SK-N-SH (cell line): Measurements from ENCODE around the gene ZPBP. TPM values are rescaled to one million over a fixed set of nuclear protein-coding genes. Genes with fewer than 3 reads are reported as not detected.

Experiments used
- CTCF ChIA-PET: fragments of 300-600, 350-600 bp; formaldehyde crosslinking; extraction: SDS; loops from one replicate; lab custom pipeline; 2021; lab: Yijun Ruan, JAX
- POLR2A ChIA-PET: fragments of 350-600 bp; sonication (Branson Sonifier 250); formaldehyde crosslinking; extraction: SDS; loops from one replicate; lab custom pipeline; 2020; ENCODE audit warnings: antibody characterized with exemption, inconsistent platforms; lab: Yijun Ruan, JAX
- DNase-seq: peaks from one replicate; pipeline ENCODE4 v3.0.0; 2012
- H2AFZ ChIP-seq: fragments of 200-600 bp; sonication (generic); 2 replicates; pipeline ENCODE4 v1.8.1; 2016; ENCODE audit warnings: antibody characterized with exemption, mild to moderate bottlenecking, low read depth
- H3F3A ChIP-seq: fragments of 200-600 bp; sonication (generic); replicated peaks from 2 replicates; pipeline ENCODE3; 2016; ENCODE audit warnings: antibody characterized with exemption, mild to moderate bottlenecking; ENCODE audit not compliant: insufficient read depth
- H3K27ac ChIP-seq, 2 experiments: fragments of 200-500 bp in 1 of 2; fragments of 200-600 bp in 1 of 2; sonication (Bioruptor generic) in 1 of 2; sonication (generic), shearing (Covaris generic) in 1 of 2; 2 replicates each; pipeline versions ENCODE4 v1.5.1 to v1.6.1; 2014 to 2016; ENCODE audit warnings: low read depth in 2 of 2, inconsistent platforms in 1 of 2, low read length in 1 of 2, mild to moderate bottlenecking in 1 of 2, mixed read lengths in 1 of 2
- H3K27me3 ChIP-seq: fragments of 200-600 bp; sonication (generic), shearing (Covaris generic); 2 replicates; pipeline ENCODE4 v1.6.1; 2016; ENCODE audit warnings: mixed run types; ENCODE audit not compliant: insufficient read depth
- H3K36me3 ChIP-seq, 2 experiments: fragments of 200-500 bp in 1 of 2; fragments of 200-600 bp in 1 of 2; sonication (Bioruptor generic) in 1 of 2; sonication (generic) in 1 of 2; replicated peaks in 1 of 2; 2 replicates each; pipeline versions ENCODE3 to v1.5.1; 2014 to 2016; ENCODE audit warnings: low read length in 1 of 2, mild to moderate bottlenecking in 1 of 2; ENCODE audit not compliant: insufficient read depth in 2 of 2, control insufficient read depth in 1 of 2
- H3K4me1 ChIP-seq, 2 experiments: fragments of 200-500 bp in 1 of 2; fragments of 200-600 bp in 1 of 2; sonication (Bioruptor generic) in 1 of 2; sonication (generic), shearing (Covaris generic) in 1 of 2; 2 replicates each; pipeline versions ENCODE4 v1.5.1 to v1.6.1; 2014 to 2016; ENCODE audit warnings: low read depth in 1 of 2, low read length in 1 of 2, mixed run types in 1 of 2; ENCODE audit not compliant: insufficient read depth in 2 of 2, control insufficient read depth in 1 of 2
- H3K4me2 ChIP-seq: fragments of 200-600 bp; sonication (generic), shearing (Covaris generic); 2 replicates; pipeline ENCODE4 v1.6.1; 2017; ENCODE audit warnings: mixed run types
- H3K4me3 ChIP-seq, 2 experiments: fragments of 200-500 bp in 1 of 2; fragments of 200-600 bp in 1 of 2; sonication (Bioruptor generic) in 1 of 2; sonication (generic), shearing (Covaris generic) in 1 of 2; 2 replicates each; pipeline versions ENCODE4 v1.5.1 to v1.8.1; 2014 to 2016; ENCODE audit warnings: low read depth in 2 of 2, inconsistent platforms in 1 of 2, low read length in 1 of 2, mild to moderate bottlenecking in 1 of 2, mixed read lengths in 1 of 2, moderate library complexity in 1 of 2
- H3K79me2 ChIP-seq: fragments of 200-600 bp; sonication (generic); 2 replicates; pipeline ENCODE4 v1.8.1; 2017; ENCODE audit warnings: mild to moderate bottlenecking; ENCODE audit not compliant: insufficient read depth
- H3K9ac ChIP-seq: fragments of 200-600 bp; sonication (generic); 2 replicates; pipeline ENCODE4 v1.6.1; 2017; ENCODE audit warnings: mixed run types
- H3K9me2 ChIP-seq: fragments of 200-600 bp; sonication (generic); 2 replicates; pipeline ENCODE4 v1.6.1; 2017; ENCODE audit warnings: mixed run types
- H3K9me3 ChIP-seq: fragments of 200-600 bp; sonication (generic); 2 replicates; pipeline ENCODE4 v1.6.1; 2017; ENCODE audit warnings: mixed run types, mild to moderate bottlenecking, moderate library complexity
- H4K20me1 ChIP-seq: fragments of 200-600 bp; sonication (generic); 2 replicates; pipeline ENCODE4 v1.6.1; 2017; ENCODE audit warnings: mild to moderate bottlenecking, mixed run types; ENCODE audit not compliant: insufficient read depth
- CHD2 ChIP-seq: fragments of 150-350 bp; IDR thresholded peaks from 2 replicates; pipeline ENCODE4 v1.6.1; 2018; ENCODE audit warnings: low read length; ENCODE audit not compliant: partially characterized antibody
- CTCF ChIP-seq: fragments of 200-600 bp; sonication (generic); IDR thresholded peaks from 2 replicates; pipeline ENCODE4 v1.6.1; 2017; ENCODE audit warnings: antibody characterized with exemption, mild to moderate bottlenecking, moderate library complexity
- EP300 ChIP-seq, 2 experiments: IDR thresholded peaks; 2 replicates each; pipeline versions ENCODE4 v1.4.0 to v1.6.1; 2012; ENCODE audit warnings: borderline replicate concordance in 1 of 2, low read depth in 1 of 2, low read length in 1 of 2
- GABPA ChIP-seq: IDR thresholded peaks from 2 replicates; pipeline ENCODE4 v1.4.0; 2012; ENCODE audit warnings: low read depth, mild to moderate bottlenecking
- GATA2 ChIP-seq: sonication (generic); formaldehyde crosslinking; IDR thresholded peaks from 2 replicates; pipeline ENCODE4 v1.5.0; 2020; ENCODE audit warnings: mild to moderate bottlenecking, missing genetic modification reagents
- IRF3 ChIP-seq: fragments of 150-350 bp; IDR thresholded peaks from 2 replicates; pipeline ENCODE4 v1.6.1; 2016; ENCODE audit warnings: mild to moderate bottlenecking, low read depth, low read length
- JUND ChIP-seq: IDR thresholded peaks from 2 replicates; pipeline ENCODE4 v1.4.0; 2012
- MXI1 ChIP-seq: IDR thresholded peaks from 2 replicates; pipeline ENCODE4 v1.6.1; 2012; ENCODE audit warnings: mild to moderate bottlenecking, low read depth, low read length, improper control_type of control experiment
- POLR2AphosphoS5 ChIP-seq: IDR thresholded peaks from 2 replicates; pipeline ENCODE4 v1.6.1; 2012; ENCODE audit warnings: low read depth, low read length
- RAD21 ChIP-seq: IDR thresholded peaks from 2 replicates; pipeline ENCODE4 v1.6.1; 2012; ENCODE audit warnings: mild to moderate bottlenecking, low read length
- RCOR1 ChIP-seq: fragments of 150-350 bp; IDR thresholded peaks from 2 replicates; pipeline ENCODE4 v1.6.1; 2017; ENCODE audit warnings: antibody characterized with exemption, low read length
- RFX5 ChIP-seq: IDR thresholded peaks from 2 replicates; pipeline ENCODE4 v1.6.1; 2012; ENCODE audit warnings: mild to moderate bottlenecking, improper control_type of control experiment, low read length
- USF1 ChIP-seq: IDR thresholded peaks from 2 replicates; pipeline ENCODE4 v1.4.0; 2012; ENCODE audit warnings: low read depth, borderline replicate concordance
- USF2 ChIP-seq: fragments of 150-350 bp; IDR thresholded peaks from 2 replicates; pipeline ENCODE4 v1.6.1; 2017; ENCODE audit warnings: antibody characterized with exemption, low read length, low read depth, borderline replicate concordance
- YY1 ChIP-seq: IDR thresholded peaks from 2 replicates; pipeline ENCODE4 v1.4.0; 2012; ENCODE audit warnings: low read depth, mild to moderate bottlenecking
- WGBS: methylation state at CpG from one replicate; pipeline ENCODE4 v1.1.6; 2017; ENCODE audit warnings: low lambda C conversion rate; 5-methylcytosine and 5-hydroxymethylcytosine counted together
- polyA plus RNA-seq, 3 experiments: library from polyadenylated mRNA; depleted of rRNA; stranded (reverse); fragments of >200 nt; gene quantifications; 2 replicates each; pipeline ENCODE4 v1.2.3, GENCODE V29; 2012
- TF ChIP-seq, protein P1 (sequence below): IDR thresholded peaks from 2 replicates; pipeline ENCODE4 v1.6.1; 2012; ENCODE audit warnings: mild to moderate bottlenecking, low read depth, low read length, moderate library complexity
- TF ChIP-seq, protein P2 (sequence below): IDR thresholded peaks from 2 replicates; pipeline ENCODE4 v1.4.0; 2012; ENCODE audit warnings: low read depth, borderline replicate concordance

ZPBP gene
- polyA plus RNA-seq, 1 of the 3 experiments (the other 2 are of a cell fraction), result not detected

DNA sequence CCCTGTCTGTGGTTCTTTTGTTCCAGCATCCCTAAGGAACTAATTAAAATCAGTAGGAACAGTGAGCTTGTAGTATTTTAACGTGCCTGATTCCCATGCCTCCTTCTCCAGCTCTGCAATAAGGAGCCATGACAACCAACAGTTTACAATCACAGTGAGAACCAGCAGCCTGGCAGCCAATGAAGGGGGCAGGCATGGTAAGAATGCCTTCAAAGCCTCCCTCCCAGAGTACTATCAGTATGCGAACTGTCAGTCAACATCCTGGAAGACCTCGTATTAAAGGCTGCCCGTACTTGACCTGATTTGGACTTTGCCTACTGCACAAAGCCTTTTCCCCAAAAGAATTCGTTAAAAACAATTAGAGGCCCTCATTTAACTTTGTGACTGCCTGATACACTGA lies 7.7 kb downstream of the ZPBP start:
- DNase-seq, result no peak
- no peak overlapping the region for H2AFZ ChIP-seq
- no peaks in the 10 kb centered on the region for H3K27me3 ChIP-seq
- H3K27ac ChIP-seq, result no peak overlapping the region
- H3K79me2 ChIP-seq, result no peaks in the 10 kb centered on the region
- TF ChIP-seq EP300 (IDR thresholded peaks at IDR 0.05; ENCODE audit: borderline replicate concordance in 1 of 2, low read depth in 1 of 2, low read length in 1 of 2) (no peak), GATA2 (CRISPR knock-in tag) (no peak), IRF3 (no peak), MXI1 (no peak), GABPA (no peak), POLR2AphosphoS5 (no peak), CTCF (no peak), RAD21 (no peak), RFX5 (no peak), USF2 (no peak), CHD2 (no peak), YY1 (no peak), RCOR1 (no peak), JUND (no peak), USF1 (no peak)
- TF ChIP-seq, protein P1, sequence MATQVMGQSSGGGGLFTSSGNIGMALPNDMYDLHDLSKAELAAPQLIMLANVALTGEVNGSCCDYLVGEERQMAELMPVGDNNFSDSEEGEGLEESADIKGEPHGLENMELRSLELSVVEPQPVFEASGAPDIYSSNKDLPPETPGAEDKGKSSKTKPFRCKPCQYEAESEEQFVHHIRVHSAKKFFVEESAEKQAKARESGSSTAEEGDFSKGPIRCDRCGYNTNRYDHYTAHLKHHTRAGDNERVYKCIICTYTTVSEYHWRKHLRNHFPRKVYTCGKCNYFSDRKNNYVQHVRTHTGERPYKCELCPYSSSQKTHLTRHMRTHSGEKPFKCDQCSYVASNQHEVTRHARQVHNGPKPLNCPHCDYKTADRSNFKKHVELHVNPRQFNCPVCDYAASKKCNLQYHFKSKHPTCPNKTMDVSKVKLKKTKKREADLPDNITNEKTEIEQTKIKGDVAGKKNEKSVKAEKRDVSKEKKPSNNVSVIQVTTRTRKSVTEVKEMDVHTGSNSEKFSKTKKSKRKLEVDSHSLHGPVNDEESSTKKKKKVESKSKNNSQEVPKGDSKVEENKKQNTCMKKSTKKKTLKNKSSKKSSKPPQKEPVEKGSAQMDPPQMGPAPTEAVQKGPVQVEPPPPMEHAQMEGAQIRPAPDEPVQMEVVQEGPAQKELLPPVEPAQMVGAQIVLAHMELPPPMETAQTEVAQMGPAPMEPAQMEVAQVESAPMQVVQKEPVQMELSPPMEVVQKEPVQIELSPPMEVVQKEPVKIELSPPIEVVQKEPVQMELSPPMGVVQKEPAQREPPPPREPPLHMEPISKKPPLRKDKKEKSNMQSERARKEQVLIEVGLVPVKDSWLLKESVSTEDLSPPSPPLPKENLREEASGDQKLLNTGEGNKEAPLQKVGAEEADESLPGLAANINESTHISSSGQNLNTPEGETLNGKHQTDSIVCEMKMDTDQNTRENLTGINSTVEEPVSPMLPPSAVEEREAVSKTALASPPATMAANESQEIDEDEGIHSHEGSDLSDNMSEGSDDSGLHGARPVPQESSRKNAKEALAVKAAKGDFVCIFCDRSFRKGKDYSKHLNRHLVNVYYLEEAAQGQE, result no peak
- TF ChIP-seq, protein P2, sequence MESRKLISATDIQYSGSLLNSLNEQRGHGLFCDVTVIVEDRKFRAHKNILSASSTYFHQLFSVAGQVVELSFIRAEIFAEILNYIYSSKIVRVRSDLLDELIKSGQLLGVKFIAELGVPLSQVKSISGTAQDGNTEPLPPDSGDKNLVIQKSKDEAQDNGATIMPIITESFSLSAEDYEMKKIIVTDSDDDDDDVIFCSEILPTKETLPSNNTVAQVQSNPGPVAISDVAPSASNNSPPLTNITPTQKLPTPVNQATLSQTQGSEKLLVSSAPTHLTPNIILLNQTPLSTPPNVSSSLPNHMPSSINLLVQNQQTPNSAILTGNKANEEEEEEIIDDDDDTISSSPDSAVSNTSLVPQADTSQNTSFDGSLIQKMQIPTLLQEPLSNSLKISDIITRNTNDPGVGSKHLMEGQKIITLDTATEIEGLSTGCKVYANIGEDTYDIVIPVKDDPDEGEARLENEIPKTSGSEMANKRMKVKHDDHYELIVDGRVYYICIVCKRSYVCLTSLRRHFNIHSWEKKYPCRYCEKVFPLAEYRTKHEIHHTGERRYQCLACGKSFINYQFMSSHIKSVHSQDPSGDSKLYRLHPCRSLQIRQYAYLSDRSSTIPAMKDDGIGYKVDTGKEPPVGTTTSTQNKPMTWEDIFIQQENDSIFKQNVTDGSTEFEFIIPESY, result no peak
- TF ChIP-seq, all 33 proteins: peak for 0
- H3K4me2 ChIP-seq, result no peak overlapping the region
- H3K9me2 ChIP-seq, result no peaks in the 10 kb centered on the region
- no peaks in the 10 kb centered on the region for H3K36me3 ChIP-seq
- H3F3A ChIP-seq, result no peaks in the 10 kb centered on the region
- ChIA-PET CTCF (interaction anchor here (0.9 to 1.5 kb wide), 3 partner anchors 594 to 1282 kb away, joined by 3 to 6 read pairs (median 3); no protein-coding TSS in a partner anchor), POLR2A (no interaction called here)
- no peaks in the 10 kb centered on the region for H3K4me1 ChIP-seq
- no peak overlapping the region for H3K9ac ChIP-seq
- H3K4me3 ChIP-seq, result no peak overlapping the region
- WGBS, result 20% methylated on average over 5 of the region's 5 CpGs
- no peaks in the 10 kb centered on the region for H3K9me3 ChIP-seq
- no peaks in the 10 kb centered on the region for H4K20me1 ChIP-seq
